Transverse colon (tissue), 4 donors: ENCODE measurements around the gene ATXN10. TPM values are rescaled to one million over a fixed set of nuclear protein-coding genes. Genes with fewer than 3 reads are reported as not detected.
"Not testable (repeated sequence)": the region's sequence is repeated elsewhere in the genome, so short reads cannot be mapped to it uniquely, and the experiment has no call there.

Experiments
- DNase-seq: peaks from one replicate; pipeline ENCODE4 v3.0.0-alpha.2; 2019
- H3K27ac ChIP-seq, 4 donors: fragments of 200-600 bp; sonication (generic); 2 replicates each; pipeline ENCODE4 v1.5.1; 2016 to 2018; ENCODE audit warnings: inconsistent platforms in 4 of 4
- H3K27me3 ChIP-seq: fragments of 200-600 bp; sonication (generic); 2 replicates; pipeline ENCODE4 v1.5.1; 2017; ENCODE audit warnings: inconsistent platforms
- H3K36me3 ChIP-seq, 4 donors: fragments of 200-600 bp; sonication (generic); 2 replicates each; pipeline ENCODE4 v1.5.1; 2017 to 2019; ENCODE audit warnings: inconsistent platforms in 4 of 4
- H3K4me1 ChIP-seq, 4 donors: fragments of 200-600 bp; sonication (generic); 2 replicates each; pipeline ENCODE4 v1.5.1; 2017 to 2020; ENCODE audit warnings: inconsistent platforms in 4 of 4
- H3K4me3 ChIP-seq, 4 donors: fragments of 200-600 bp; sonication (generic); 1 replicate in 1 of 4; 2 replicates in 3 of 4; pipeline versions ENCODE4 v1.5.1 to v1.6.1; 2017 to 2019; ENCODE audit warnings: inconsistent platforms in 4 of 4
- H3K9me3 ChIP-seq, 2 donors: fragments of 200-600 bp; sonication (generic); 2 replicates each; pipeline ENCODE4 v1.5.1; 2017 to 2019; ENCODE audit warnings: inconsistent platforms in 2 of 2
- CTCF ChIP-seq, 5 experiments: fragments of 200-600 bp in 3 of 5; fragments of 450-650 bp in 2 of 5; sonication (generic) in 3 of 5; IDR thresholded peaks; 1 replicate in 2 of 5; 2 replicates in 3 of 5; pipeline ENCODE4 v1.5.1; 2016 to 2017; ENCODE audit warnings: antibody characterized with exemption in 5 of 5, inconsistent platforms in 3 of 5, mild to moderate bottlenecking in 2 of 5, moderate library complexity in 1 of 5
- EP300 ChIP-seq: sonication (generic); formaldehyde crosslinking; IDR thresholded peaks from one replicate; pipeline ENCODE4 v1.6.1; 2017; ENCODE audit warnings: antibody characterized with exemption, low read depth
- POLR2A ChIP-seq: fragments of 450-650 bp; IDR thresholded peaks from one replicate; pipeline ENCODE4 v1.6.1; 2016; ENCODE audit warnings: antibody characterized with exemption, mild to moderate bottlenecking, moderate library complexity
- POLR2AphosphoS5 ChIP-seq, 3 donors: sonication (generic); formaldehyde crosslinking; IDR thresholded peaks; one replicate each; pipeline ENCODE4 v1.6.1; 2016; ENCODE audit warnings: antibody characterized with exemption in 3 of 3
- WGBS, 2 donors: methylation state at CpG; one replicate each; pipeline ENCODE4 v1.1.5; 2018; ENCODE audit warnings: low coverage in 1 of 2; 5-methylcytosine and 5-hydroxymethylcytosine counted together
- in situ Hi-C, 4 donors: fragments of 200-750 bp; cut with MboI; loops; one replicate each; pipeline versions ENCODE4 v1.15.0 to v1.15.1; 2017; ENCODE audit warnings: low sequenced_read_pairs in 3 of 4, low pct_ligation_motif_present in 1 of 4, low pct_unique_long_range_greater_than_20kb in 1 of 4
- intact Hi-C: fragments of 100-400 bp; cut with DNase I; formaldehyde crosslinking; loops from one replicate; pipeline ENCODE4 v1.15.1; 2023; ENCODE audit warnings: low total_unique reads
- total RNA-seq, 4 donors: library from RNA; depleted of rRNA; stranded (reverse); fragments of >200 nt; gene quantifications; one replicate each; pipeline ENCODE4 v1.1.0, GENCODE V29; 2016

The ATXN10 gene
- total RNA-seq, 4 donors from 2014 or later = 27.3 to 88.3 (median 47.8) TPM

DNA sequence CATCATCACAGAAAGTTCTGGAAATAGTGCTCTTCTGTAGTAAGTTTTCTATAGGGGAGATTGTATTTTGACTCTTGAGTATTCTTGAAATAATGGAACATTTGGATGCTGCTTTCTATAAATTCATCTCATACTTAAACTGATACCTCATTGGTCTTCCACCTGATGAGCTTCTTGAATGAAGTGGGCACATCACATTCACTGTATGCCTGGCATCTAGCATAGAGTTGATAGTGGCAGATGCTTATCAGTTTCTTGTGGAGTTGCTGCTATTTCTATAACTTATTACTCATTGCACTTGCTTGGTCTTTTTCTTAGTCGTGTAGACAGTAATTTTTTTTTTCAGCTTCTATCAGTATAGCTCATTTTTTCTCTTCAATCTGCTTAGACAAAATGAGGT, 5.4 kb downstream of the ATXN10 start:
- 68 to 82% methylated on average over 1 of the region's 1 CpG for WGBS, 2 donors
- Histone ChIP-seq H3K36me3 (no peaks in the 10 kb centered on the region), H3K27ac (no peak overlapping the region), H3K27me3 (no peaks in the 10 kb centered on the region), H3K4me3 (no peak overlapping the region), H3K9me3 (no peaks in the 10 kb centered on the region), H3K4me1 (peaks cover 10 to 29% (median 18%) of the 10 kb centered on the region in 4 donors)
- TF ChIP-seq POLR2A (no peak), POLR2AphosphoS5 (IDR thresholded peaks at IDR 0.05) (no peak), CTCF (IDR thresholded peaks at IDR 0.05) (no peak), EP300 (no peak)
- no peak for DNase-seq
- in situ Hi-C loops = no loop called here
- intact Hi-C loops = no loop called here

DNA sequence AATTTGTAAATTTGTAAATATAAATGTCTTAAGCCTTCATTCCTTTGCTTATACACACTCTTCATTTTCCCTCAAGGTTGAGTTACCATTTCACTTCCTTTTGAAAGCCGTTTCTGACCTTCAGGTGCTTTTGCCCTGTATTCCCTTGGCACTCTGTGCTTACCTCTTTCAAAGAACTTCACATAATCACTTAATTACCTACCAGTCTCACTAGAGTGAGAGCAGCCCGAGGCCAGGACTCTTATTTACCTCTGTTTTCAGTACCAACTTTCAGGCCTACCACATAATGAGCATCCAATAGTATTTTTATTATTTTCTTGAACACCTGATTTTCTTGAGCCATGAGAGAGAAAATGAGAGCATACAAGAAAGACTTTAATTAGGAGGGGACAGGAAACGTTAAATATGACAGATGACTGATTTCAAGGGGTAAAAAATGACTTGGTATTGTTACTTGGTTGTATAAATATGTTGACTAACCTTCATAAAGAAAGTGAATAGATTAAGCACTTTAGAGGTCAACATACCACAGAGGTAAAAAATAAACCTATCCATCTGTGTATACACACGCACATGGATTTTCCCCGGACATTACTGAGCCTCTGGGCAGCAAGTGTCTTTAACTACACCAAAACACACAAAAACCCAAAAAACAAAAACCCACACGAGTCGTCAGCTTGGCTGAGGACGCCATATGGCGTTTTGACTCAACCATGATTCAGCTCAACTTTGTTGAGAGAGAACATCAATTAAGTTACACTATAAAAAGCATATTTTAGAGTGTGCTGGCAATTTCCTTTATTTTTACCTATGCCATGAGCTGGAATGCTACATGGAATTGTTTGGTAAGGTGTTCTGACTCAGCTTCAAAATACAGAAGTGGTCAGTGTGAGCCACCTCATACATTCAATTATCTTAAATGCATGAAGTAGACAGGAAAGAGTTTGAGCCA, 7.6 kb downstream of the ATXN10 start:
- Histone ChIP-seq H3K9me3 (no peaks in the 10 kb centered on the region), H3K27me3 (no peaks in the 10 kb centered on the region), H3K36me3 (no peaks in the 10 kb centered on the region), H3K4me3 (no peak overlapping the region), H3K27ac (no peak overlapping the region), H3K4me1 (peaks cover 0 to 23% (median 7%) of the 10 kb centered on the region in 4 donors)
- no peak for DNase-seq
- intact Hi-C loops = no loop called here
- 70 to 80% methylated on average over 9 of the region's 9 CpGs for WGBS, 2 donors
- TF ChIP-seq EP300 (no peak), POLR2AphosphoS5 (IDR thresholded peaks at IDR 0.05) (no peak), CTCF (IDR thresholded peaks at IDR 0.05) (no peak), POLR2A (no peak)
- in situ Hi-C loops = no loop called here

- Histone ChIP-seq H3K9me3 (no peaks in the 10 kb centered on the region), H3K4me3 (no peak overlapping the region), H3K27me3 (no peaks in the 10 kb centered on the region), H3K36me3 (no peaks in the 10 kb centered on the region), H3K4me1 (peaks cover 0 to 36% (median 11%) of the 10 kb centered on the region in 4 donors), H3K27ac (no peak overlapping the region)
- intact Hi-C loops = no loop called here
- no peak for DNase-seq
- in situ Hi-C loops = no loop called here
- TF ChIP-seq POLR2A (no peak), CTCF (IDR thresholded peaks at IDR 0.05) (no peak), POLR2AphosphoS5 (IDR thresholded peaks at IDR 0.05) (no peak), EP300 (no peak)
- WGBS, 2 donors = 80 to 81% methylated on average over 5 of the region's 5 CpGs
Observed at GRCh38 chr22:45680932-45681700, 9.5 kb downstream of the ATXN10 start.

DNA sequence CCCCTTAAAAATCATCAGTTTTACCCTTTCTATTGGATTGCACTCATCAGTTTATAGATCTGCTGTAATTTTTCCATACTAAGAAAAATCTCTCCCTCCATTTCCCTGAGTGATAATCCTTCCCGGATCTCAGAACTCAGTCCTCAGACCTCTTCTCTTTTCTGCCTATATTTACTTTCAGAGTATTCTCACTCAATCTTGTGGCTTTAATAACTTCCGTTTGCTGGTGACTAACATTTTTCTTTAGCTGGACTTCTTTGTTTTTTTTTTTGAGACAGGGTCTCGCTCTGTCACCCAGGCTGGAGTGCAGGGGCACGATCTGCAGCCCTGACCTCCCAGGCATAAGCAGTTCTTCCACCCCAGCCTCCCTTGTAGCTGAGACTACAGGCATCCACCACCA, 10.4 kb downstream of the ATXN10 start:
- no peaks in the 10 kb centered on the region for H3K36me3 ChIP-seq
- no peaks in the 10 kb centered on the region for H3K9me3 ChIP-seq
- WGBS, 2 donors = 82 to 89% methylated on average over 4 of the region's 4 CpGs
- H3K4me3 ChIP-seq = no peak overlapping the region
- peaks cover 0 to 45% (median 13%) of the 10 kb centered on the region in 4 donors for H3K4me1 ChIP-seq
- DNase-seq = no peak
- TF ChIP-seq POLR2A = no peak
- TF ChIP-seq CTCF (IDR thresholded peaks at IDR 0.05) = no peak
- no peak for TF ChIP-seq POLR2AphosphoS5 (IDR thresholded peaks at IDR 0.05)
- no peak for TF ChIP-seq EP300
- in situ Hi-C loops = no loop called here
- intact Hi-C loops = no loop called here
- no peak overlapping the region for H3K27ac ChIP-seq
- H3K27me3 ChIP-seq = no peaks in the 10 kb centered on the region

DNA sequence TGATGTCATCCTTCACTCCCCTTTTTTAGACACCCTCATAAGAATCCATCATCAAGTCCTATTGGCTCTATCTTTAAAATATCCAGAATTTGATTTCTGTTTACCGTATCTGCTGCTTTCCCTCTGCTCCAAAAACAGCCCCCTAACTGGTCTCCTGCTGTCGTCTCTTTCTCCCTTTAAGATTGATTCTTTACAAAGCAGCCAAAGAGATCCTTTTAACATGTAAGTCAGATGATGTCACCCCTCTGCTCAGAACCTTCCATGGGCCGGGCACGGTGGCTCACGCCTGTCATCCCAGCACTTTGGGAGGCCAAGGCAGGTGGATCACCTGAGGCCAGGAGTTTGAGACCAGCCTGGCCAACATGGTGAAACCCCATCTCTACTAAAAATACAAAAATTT, 11.1 kb downstream of the ATXN10 start:
- H3K4me1 ChIP-seq = peaks cover 0 to 52% (median 14%) of the 10 kb centered on the region in 4 donors
- H3K9me3 ChIP-seq, H3K27ac ChIP-seq, in situ Hi-C loops, DNase-seq, H3K4me3 ChIP-seq, H3K36me3 ChIP-seq, intact Hi-C loops, H3K27me3 ChIP-seq: not testable (repeated sequence)
- 87 to 96% methylated on average over 2 to 5 of the region's 5 CpGs for whole genome bisulfite sequencing, 2 donors
